Endothelial cell of umbilical vein (primary cell): ENCODE measurements around the gene CLEC12A. TPM values are rescaled to one million over a fixed set of nuclear protein-coding genes. Genes with fewer than 3 reads are reported as not detected.
"Not testable (repeated sequence)": the region's sequence is repeated elsewhere in the genome, so short reads cannot be mapped to it uniquely, and the experiment has no call there.

Experiments used
- BruUV-seq: library from RNA; stranded (reverse); fragments of 400-500 nt; replicated peaks from 2 replicates; lab custom pipeline; 2021; lab: Mats Ljungman, UMichigan
- CTCF ChIA-PET: fragments of 300-600, 350-600 bp; sonication (Branson Sonifier 250); formaldehyde crosslinking; loops from one replicate; lab custom pipeline; 2021; ENCODE audit warnings: antibody characterized with exemption, inconsistent platforms; lab: Charles Lee
- POLR2A ChIA-PET: fragments of 300-600, 350-600 bp; sonication (Branson Sonifier 250); formaldehyde crosslinking; loops from one replicate; lab custom pipeline; 2021; ENCODE audit warnings: antibody characterized with exemption, inconsistent platforms; lab: Charles Lee
- DNase-seq: peaks from one replicate; pipeline ENCODE4 v3.0.0-alpha.2; 2011; ENCODE audit warnings: low read depth, low spot score
- FAIRE-seq: peaks from 2 replicates; lab custom pipeline; 2011; peaks lifted over from hg19 to GRCh38; lab: Jason Lieb, UNC
- H2AFZ ChIP-seq: 2 replicates; pipeline ENCODE4 v1.6.0; 2012; ENCODE audit warnings: low read depth, low read length, control low read depth, inconsistent platforms
- H3K27ac ChIP-seq: 2 replicates; pipeline ENCODE4 v1.5.1; 2011; ENCODE audit warnings: low read depth, mild to moderate bottlenecking, control low read depth, low read length, moderate library complexity; ENCODE audit not compliant: insufficient read depth
- H3K27me3 ChIP-seq, 2 experiments: 2 replicates each; pipeline versions ENCODE4 v1.6.0 to v1.6.1; 2011; ENCODE audit warnings: low read length in 2 of 2, mixed read lengths in 1 of 2; ENCODE audit not compliant: control insufficient read depth in 2 of 2, insufficient read depth in 2 of 2
- H3K36me3 ChIP-seq, 2 experiments: 2 replicates in 1 of 2; 3 replicates in 1 of 2; pipeline ENCODE4 v1.5.1; 2011; ENCODE audit warnings: low read length in 2 of 2, mild to moderate bottlenecking in 1 of 2, moderate library complexity in 1 of 2; ENCODE audit not compliant: control insufficient read depth in 2 of 2, insufficient read depth in 2 of 2; ENCODE audit errors: extremely low read depth in 1 of 2
- H3K4me1 ChIP-seq: 3 replicates; pipeline ENCODE4 v1.5.1; 2011; ENCODE audit warnings: mild to moderate bottlenecking, low read length; ENCODE audit not compliant: control insufficient read depth, insufficient read depth; ENCODE audit errors: extremely low read depth
- H3K4me2 ChIP-seq: 2 replicates; pipeline ENCODE4 v1.6.1; 2011; ENCODE audit warnings: low read length, control low read depth, mixed read lengths; ENCODE audit not compliant: insufficient read depth
- H3K4me3 ChIP-seq, 3 experiments: fragments of 200-600 bp in 1 of 3; sonication (generic), shearing (Covaris generic) in 1 of 3; replicated peaks in 1 of 3; 2 replicates each; pipeline ENCODE4 v1.5.1; 2011 to 2016; ENCODE audit warnings: control low read depth in 3 of 3, low read length in 3 of 3, mild to moderate bottlenecking in 2 of 3, inconsistent platforms in 1 of 3, low read depth in 1 of 3, moderate library complexity in 1 of 3; ENCODE audit not compliant: insufficient read depth in 1 of 3
- H3K79me2 ChIP-seq: 2 replicates; pipeline ENCODE4 v1.6.0; 2012; ENCODE audit warnings: low read length, inconsistent platforms; ENCODE audit not compliant: control insufficient read depth, insufficient read depth
- H3K9ac ChIP-seq: replicated peaks from 2 replicates; pipeline ENCODE3; 2011; ENCODE audit warnings: low read length, control low read depth; ENCODE audit not compliant: insufficient read depth; ENCODE audit errors: extremely low read depth
- H3K9me1 ChIP-seq: replicated peaks from 3 replicates; pipeline ENCODE4 v1.6.0; 2011; ENCODE audit warnings: mild to moderate bottlenecking, low read length; ENCODE audit not compliant: control insufficient read depth, insufficient read depth; ENCODE audit errors: extremely low read depth
- H3K9me3 ChIP-seq: replicated peaks from 2 replicates; pipeline ENCODE4 v1.5.1; 2012; ENCODE audit warnings: low read length, inconsistent platforms; ENCODE audit not compliant: control insufficient read depth, insufficient read depth
- H4K20me1 ChIP-seq: replicated peaks from 2 replicates; pipeline ENCODE3; 2011; ENCODE audit warnings: mild to moderate bottlenecking, low read length; ENCODE audit not compliant: control insufficient read depth, insufficient read depth; ENCODE audit errors: extremely low read depth
- EZH2 ChIP-seq: IDR thresholded peaks from 2 replicates; pipeline ENCODE4 v1.6.1; 2012; ENCODE audit warnings: borderline replicate concordance, low read depth, mild to moderate bottlenecking, moderate library complexity, low read length, inconsistent platforms; ENCODE audit not compliant: severe bottlenecking
- FOS ChIP-seq: IDR thresholded peaks from 2 replicates; pipeline ENCODE4 v1.6.1; 2011; ENCODE audit warnings: mild to moderate bottlenecking, low read length, moderate library complexity, borderline replicate concordance; ENCODE audit not compliant: insufficient read depth
- GATA2 ChIP-seq: IDR thresholded peaks from 2 replicates; pipeline ENCODE4 v1.7.0; 2011; ENCODE audit warnings: low read depth, mild to moderate bottlenecking, moderate library complexity, mixed read lengths, low read length; ENCODE audit not compliant: insufficient read length, insufficient read depth
- JUN ChIP-seq: IDR thresholded peaks from 2 replicates; pipeline ENCODE4 v1.6.1; 2011; ENCODE audit warnings: borderline replicate concordance, low read depth; ENCODE audit not compliant: insufficient read length, insufficient read depth
- MYC ChIP-seq: IDR thresholded peaks from one replicate; pipeline ENCODE4 v1.6.1; 2011; ENCODE audit warnings: mild to moderate bottlenecking, low read depth, low read length
- POLR2A ChIP-seq: IDR thresholded peaks from 2 replicates; pipeline ENCODE4 v1.6.1; 2012; ENCODE audit warnings: low read depth, mild to moderate bottlenecking, control low read depth, low read length
- POLR2AphosphoS5 ChIP-seq: IDR thresholded peaks from 2 replicates; pipeline ENCODE4 v1.6.1; 2012; ENCODE audit warnings: low read depth, mild to moderate bottlenecking, control low read depth, low read length, moderate library complexity; ENCODE audit not compliant: insufficient read depth
- dilution Hi-C: fragments of 300-500 bp; cut with MboI; formaldehyde crosslinking; loops from one replicate; pipeline ENCODE4 v1.15.0; 2019; ENCODE audit warnings: low sequenced_read_pairs; ENCODE audit not compliant: extremely low pct_ligation_motif_present
- intact Hi-C: fragments of 100-400 bp; cut with micrococcal nuclease; formaldehyde crosslinking; loops from one replicate; pipeline ENCODE4 v1.10.0; 2022
- polyA plus RNA-seq, 4 experiments: library from polyadenylated mRNA; depleted of rRNA in 3 of 4; stranded (reverse) in 3 of 4; unstranded in 1 of 4; fragments of >200 nt; gene quantifications; 2 replicates each; pipeline versions ENCODE4 v1.2.1 to v1.2.3, GENCODE V29; 2011 to 2012; ENCODE audit warnings: missing spikeins in 1 of 4
- total RNA-seq: library from RNA; stranded (reverse); gene quantifications from 2 replicates; pipeline ENCODE4 v1.2.3, GENCODE V29; 2021
- TF ChIP-seq, protein P1 (sequence below), 2 donors: IDR thresholded peaks; 1 replicate in 1 of 2; 2 replicates in 1 of 2; pipeline ENCODE4 v1.5.1; 2011; ENCODE audit warnings: low read length in 2 of 2, mild to moderate bottlenecking in 2 of 2, moderate library complexity in 2 of 2, control low read depth in 1 of 2, inconsistent platforms in 1 of 2, low read depth in 1 of 2; ENCODE audit not compliant: insufficient read depth in 1 of 2; ENCODE audit errors: extremely low read depth in 1 of 2
- TF ChIP-seq, protein P2 (sequence below): IDR thresholded peaks from 2 replicates; pipeline ENCODE4 v1.6.1; 2011; ENCODE audit not compliant: insufficient read depth, insufficient read length

CLEC12A gene
- total and polyA plus RNA-seq, 2 donors (not counting 3 experiments of a cell fraction or from before 2014, with no cell fraction given): not detected

GRCh38 chr12:10025236-10025635, 54.0 kb downstream of the CLEC12A start:
- H3K27me3 ChIP-seq: no peaks in the 10 kb centered on the region
- H3K27ac ChIP-seq: no peak overlapping the region
- no peak overlapping the region for H3K9ac ChIP-seq
- dilution Hi-C loops: no loop called here
- intact Hi-C loops: no loop called here
- H3K4me2 ChIP-seq: no peak overlapping the region
- ChIA-PET POLR2A (no interaction called here), CTCF (interaction anchor here (1.2 to 3.1 kb wide), 2 partner anchors 15 to 128 kb away, joined by 3 to 11 read pairs; no protein-coding TSS in a partner anchor)
- no peak for DNase-seq
- H3K4me1 ChIP-seq: peaks cover 7% of the 10 kb centered on the region
- no peaks in the 10 kb centered on the region for H3K9me3 ChIP-seq
- H3K4me3 ChIP-seq: no peak overlapping the region
- TF ChIP-seq MYC (no peak), FOS (no peak), EZH2 (no peak), POLR2A (no peak), JUN (no peak), POLR2AphosphoS5 (no peak), GATA2 (no peak)
- TF ChIP-seq, protein P1, sequence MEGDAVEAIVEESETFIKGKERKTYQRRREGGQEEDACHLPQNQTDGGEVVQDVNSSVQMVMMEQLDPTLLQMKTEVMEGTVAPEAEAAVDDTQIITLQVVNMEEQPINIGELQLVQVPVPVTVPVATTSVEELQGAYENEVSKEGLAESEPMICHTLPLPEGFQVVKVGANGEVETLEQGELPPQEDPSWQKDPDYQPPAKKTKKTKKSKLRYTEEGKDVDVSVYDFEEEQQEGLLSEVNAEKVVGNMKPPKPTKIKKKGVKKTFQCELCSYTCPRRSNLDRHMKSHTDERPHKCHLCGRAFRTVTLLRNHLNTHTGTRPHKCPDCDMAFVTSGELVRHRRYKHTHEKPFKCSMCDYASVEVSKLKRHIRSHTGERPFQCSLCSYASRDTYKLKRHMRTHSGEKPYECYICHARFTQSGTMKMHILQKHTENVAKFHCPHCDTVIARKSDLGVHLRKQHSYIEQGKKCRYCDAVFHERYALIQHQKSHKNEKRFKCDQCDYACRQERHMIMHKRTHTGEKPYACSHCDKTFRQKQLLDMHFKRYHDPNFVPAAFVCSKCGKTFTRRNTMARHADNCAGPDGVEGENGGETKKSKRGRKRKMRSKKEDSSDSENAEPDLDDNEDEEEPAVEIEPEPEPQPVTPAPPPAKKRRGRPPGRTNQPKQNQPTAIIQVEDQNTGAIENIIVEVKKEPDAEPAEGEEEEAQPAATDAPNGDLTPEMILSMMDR (IDR thresholded peaks at IDR 0.05; ENCODE audit: extremely low read depth in 1 of 2, insufficient read depth in 1 of 2, low read depth in 1 of 2, low read length in 2 of 2): no peak
- TF ChIP-seq, protein P2, sequence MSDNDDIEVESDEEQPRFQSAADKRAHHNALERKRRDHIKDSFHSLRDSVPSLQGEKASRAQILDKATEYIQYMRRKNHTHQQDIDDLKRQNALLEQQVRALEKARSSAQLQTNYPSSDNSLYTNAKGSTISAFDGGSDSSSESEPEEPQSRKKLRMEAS: no peak
- no peaks in the 10 kb centered on the region for H3K36me3 ChIP-seq
- H3K9me1 ChIP-seq: no peaks in the 10 kb centered on the region
- H3K79me2 ChIP-seq: no peaks in the 10 kb centered on the region
- no peak overlapping the region for H2AFZ ChIP-seq
- no peak for FAIRE-seq
- no peaks in the 10 kb centered on the region for H4K20me1 ChIP-seq
- BruUV-seq: no TSS peak

DNA sequence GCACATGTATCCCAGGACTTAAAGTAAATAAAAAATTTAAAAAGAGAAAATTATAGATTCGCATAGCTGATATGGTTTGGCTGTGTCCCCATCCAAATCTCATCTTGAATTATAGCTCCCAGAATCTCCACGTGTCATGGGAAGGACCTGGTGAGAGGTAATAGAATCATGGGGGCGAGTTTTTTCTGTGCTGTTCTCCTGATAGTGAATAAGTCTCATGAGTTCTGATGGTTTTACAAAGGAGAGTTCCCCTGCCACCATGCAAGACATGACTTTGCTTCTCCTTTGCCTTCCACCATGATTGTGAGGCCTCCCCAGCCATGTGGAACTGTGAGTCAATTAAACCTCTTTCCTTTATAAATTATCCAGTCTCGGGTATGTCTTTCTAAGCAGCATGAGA, 55.5 kb downstream of the CLEC12A start:
- H3K27ac ChIP-seq: not testable (repeated sequence)

More for the DNA sequence above, 55.5 kb downstream of the CLEC12A start:
- dilution Hi-C loops, H3K9me3 ChIP-seq, H3K36me3 ChIP-seq, H3K9me1 ChIP-seq, H3K9ac ChIP-seq, H2AFZ ChIP-seq, DNase-seq, H3K4me3 ChIP-seq, intact Hi-C loops, H3K79me2 ChIP-seq, H3K4me2 ChIP-seq, H3K27me3 ChIP-seq, FAIRE-seq, BruUV-seq, POLR2A ChIA-PET, H4K20me1 ChIP-seq: not testable (repeated sequence)
- CTCF ChIA-PET: interaction anchor here (1.4 kb wide), 1 partner anchor 9 kb away, joined by 6 read pairs; no protein-coding TSS in a partner anchor
- H3K4me1 ChIP-seq: peaks cover 19% of the 10 kb centered on the region
